Gastrocnemius medialis (tissue), 4 donors: ENCODE results near the gene AHRR.

ENCODE experiments used
- CTCF ChIP-seq, 5 experiments: fragments of 450-650 bp in 3 of 5; fragments of 200-600 bp in 2 of 5; sonication (generic) in 2 of 5; IDR thresholded peaks in 4 of 5; conservative IDR thresholded peaks in 1 of 5; 1 replicate in 4 of 5; 2 replicates in 1 of 5; pipeline ENCODE4 v1.5.1; 2016 to 2019; ENCODE audit warnings: antibody characterized with exemption in 5 of 5, mild to moderate bottlenecking in 3 of 5, moderate library complexity in 3 of 5
- POLR2A ChIP-seq, 2 donors: fragments of 450-650 bp; IDR thresholded peaks; one replicate each; pipeline ENCODE4 v1.6.1; 2017; ENCODE audit warnings: antibody characterized with exemption in 2 of 2, mild to moderate bottlenecking in 2 of 2, moderate library complexity in 2 of 2

- TF ChIP-seq CTCF (IDR thresholded peaks at IDR 0.05 in 4 of 5, conservative IDR thresholded peaks at IDR 0.05 in 1 of 5) (no peak), POLR2A (IDR thresholded peaks at IDR 0.05) (no peak)
These were observed 24.1 kb downstream of the AHRR start for GRCh38 chr5:345404-346195.
